Nucleus accumbens (tissue), 56 donors: ENCODE results near the gene MAP7D3.
A peak's percentile ranks its signal among the peaks of the same experiment; 100 is the strongest.
"Not testable (repeated sequence)": the region's sequence is repeated elsewhere in the genome, so short reads cannot be mapped to it uniquely, and the experiment has no call there.

Source experiments
- DNase-seq, 56 donors: peaks; one replicate each; lab custom pipeline; 2025; lab: John Stamatoyannopoulos, UW

MAP7D3 gene

GRCh38 chrX:136250191-136251040 lies 784 bp downstream of the MAP7D3 start:
- DNase-seq, result peak in 4 of 56 donors; percentile 5 to 11 (median 9)

- DNase-seq, result no peak
These were observed 5.0 kb downstream of the MAP7D3 start for GRCh38 chrX:136246201-136246600.

- not testable (repeated sequence) for DNase-seq
These were observed 13.4 kb downstream of the MAP7D3 start for GRCh38 chrX:136237849-136238248.

- no peak for DNase-seq
These were observed 14.1 kb downstream of the MAP7D3 start for GRCh38 chrX:136237074-136237473.

GRCh38 chrX:136228839-136229207 lies 22.4 kb downstream of the MAP7D3 start:
- no peak for DNase-seq

- DNase-seq, result no peak
These were observed 23.0 kb downstream of the MAP7D3 start for GRCh38 chrX:136227948-136228838.

- DNase-seq, result no peak
These were observed 24.1 kb downstream of the MAP7D3 start for GRCh38 chrX:136227074-136227473.

GRCh38 chrX:136221851-136222513 lies 29.2 kb downstream of the MAP7D3 start:
- no peak for DNase-seq

GRCh38 chrX:136220951-136221350 lies 30.2 kb downstream of the MAP7D3 start:
- no peak for DNase-seq

GRCh38 chrX:136220540-136220939 lies 30.7 kb downstream of the MAP7D3 start:
- no peak for DNase-seq

- no peak for DNase-seq
These were observed 31.3 kb downstream of the MAP7D3 start for GRCh38 chrX:136219893-136220292.

GRCh38 chrX:136215559-136215958 lies 35.6 kb downstream of the MAP7D3 start:
- DNase-seq, result no peak

- DNase-seq, result no peak
These were observed 36.6 kb downstream of the MAP7D3 start for GRCh38 chrX:136214551-136214950.

GRCh38 chrX:136212557-136213111 lies 38.6 kb downstream of the MAP7D3 start:
- no peak for DNase-seq

GRCh38 chrX:136211766-136212556 lies 39.2 kb downstream of the MAP7D3 start:
- no peak for DNase-seq

GRCh38 chrX:136210806-136211205 lies 40.4 kb downstream of the MAP7D3 start:
- DNase-seq, result no peak

GRCh38 chrX:136210243-136210642 lies 41.0 kb downstream of the MAP7D3 start:
- DNase-seq, result no peak

- no peak for DNase-seq
These were observed 41.4 kb downstream of the MAP7D3 start for GRCh38 chrX:136209751-136210150.

- peak in 23 of 56 donors; percentile 1 to 39 (median 8) for DNase-seq
These were observed 42.0 kb downstream of the MAP7D3 start for GRCh38 chrX:136209016-136209738.
